Measurements from ENCODE around the gene SNN. TPM values are rescaled to one million over a fixed set of nuclear protein-coding genes. Genes with fewer than 3 reads are reported as not detected.

SNN gene
- total and polyA plus RNA-seq, 2 of the 8 experiments (the other 6 are each of a cell fraction or from before 2014, with no cell fraction given) = 37.4 to 66.9 TPM

DNA sequence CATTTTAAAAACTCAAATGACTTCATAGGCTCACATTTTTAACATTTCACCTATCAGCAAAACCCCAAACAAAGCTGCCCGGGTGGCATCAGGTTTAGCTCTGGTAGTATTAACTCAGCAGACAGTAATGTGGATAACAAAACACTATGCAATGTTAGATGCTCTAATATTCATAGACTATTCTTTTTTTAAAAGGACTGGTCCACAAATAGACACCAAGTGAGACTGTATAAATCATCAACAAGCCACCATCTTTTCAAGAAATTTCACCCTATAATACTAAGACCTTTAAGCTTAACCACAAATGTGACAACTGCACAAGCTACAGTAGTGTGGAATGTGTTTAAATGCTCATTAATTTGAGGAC is 20.2 kb downstream of the SNN start (continued):
- TF ChIP-seq EGR1 (IDR thresholded peaks at IDR 0.05; ENCODE audit: borderline replicate concordance, low read depth, low read length) (no peak), BCL11A (IDR thresholded peaks at IDR 0.05; ENCODE audit: low read depth in 2 of 2, low read length in 2 of 2) (no peak), MAFK (IDR thresholded peaks at IDR 0.05; ENCODE audit: low read depth, low read length) (no peak), GTF2F1 (IDR thresholded peaks at IDR 0.05; ENCODE audit: borderline replicate concordance, low read depth, low read length) (no peak)
